GM19023 (cell line): ENCODE data around the gene BAIAP2.

Experiments used
- ATAC-seq: cut with Tn5 transposase; IDR thresholded peaks from one replicate; pipeline ENCODE4 v1.9.1; 2021; ENCODE audit warnings: mild to moderate bottlenecking, moderate library complexity; ENCODE audit not compliant: unreplicated experiment

The BAIAP2 gene

DNA sequence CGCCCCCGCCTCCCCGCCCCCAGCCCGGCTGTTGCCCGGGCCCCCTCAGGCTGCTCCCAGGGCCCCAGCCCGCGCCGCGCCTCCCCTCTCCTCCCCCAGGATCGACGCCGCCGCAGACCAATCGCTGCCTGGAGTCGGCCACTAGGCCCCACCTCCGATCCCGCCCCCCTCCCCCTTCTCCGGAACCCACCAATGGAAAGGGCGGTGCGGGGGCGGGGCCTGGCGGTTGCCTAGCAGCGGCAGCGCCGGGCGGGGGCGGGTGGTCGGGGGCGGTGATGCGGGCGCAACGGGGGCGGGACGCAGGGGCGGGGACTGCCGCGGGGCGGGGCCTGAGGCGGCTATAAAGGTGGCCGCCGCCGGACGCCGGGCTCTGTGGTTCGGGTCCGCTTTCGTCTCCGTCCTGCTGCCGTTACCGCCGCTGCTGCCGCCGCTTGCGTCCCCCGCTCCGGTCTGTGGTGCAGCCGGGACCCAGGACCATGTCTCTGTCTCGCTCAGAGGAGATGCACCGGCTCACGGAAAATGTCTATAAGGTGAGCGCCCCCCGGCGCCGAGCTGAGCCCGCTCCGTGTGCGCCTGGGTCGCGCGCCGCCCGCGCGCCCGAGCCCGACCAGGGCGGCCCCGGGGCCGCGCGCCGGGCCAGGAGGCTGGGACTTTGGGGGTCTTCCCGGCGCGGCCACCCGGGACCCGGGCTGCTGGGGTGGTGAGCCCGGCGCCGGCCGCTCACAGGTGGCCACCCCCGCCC lies at the start of gene BAIAP2:
Gene BAIAP2 (plus strand): TSS at position 373 of the 742 bp plus-strand sequence. CDS start 104 bp downstream, at position 477.
- ATAC-seq: peak; percentile 65

- ATAC-seq: no peak
Measured at GRCh38 chr17:80986046-80986445, 48.9 kb upstream of the BAIAP2 start.

GRCh38 chr17:80986816-80987475 lies 48.0 kb upstream of the BAIAP2 start:
- ATAC-seq: no peak

GRCh38 chr17:80987941-80988461 lies 47.0 kb upstream of the BAIAP2 start:
- ATAC-seq: no peak

DNA sequence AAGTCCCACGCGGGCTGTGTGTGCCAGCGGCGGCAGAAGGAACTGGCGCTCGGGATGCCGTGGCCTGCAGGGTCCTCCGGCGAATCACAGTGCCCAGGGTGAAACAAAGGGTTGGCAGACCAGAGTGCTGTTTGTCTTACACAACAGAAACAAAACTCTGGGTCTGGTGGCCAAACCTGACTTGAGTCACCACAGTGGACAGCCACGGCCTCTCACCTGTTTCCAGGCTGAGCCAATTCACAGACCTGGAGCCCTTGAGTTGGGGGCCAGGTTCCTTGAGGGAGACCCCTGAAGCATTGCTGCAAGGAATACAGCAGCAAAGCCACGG lies 45.4 kb upstream of the BAIAP2 start:
- ATAC-seq: no peak

DNA sequence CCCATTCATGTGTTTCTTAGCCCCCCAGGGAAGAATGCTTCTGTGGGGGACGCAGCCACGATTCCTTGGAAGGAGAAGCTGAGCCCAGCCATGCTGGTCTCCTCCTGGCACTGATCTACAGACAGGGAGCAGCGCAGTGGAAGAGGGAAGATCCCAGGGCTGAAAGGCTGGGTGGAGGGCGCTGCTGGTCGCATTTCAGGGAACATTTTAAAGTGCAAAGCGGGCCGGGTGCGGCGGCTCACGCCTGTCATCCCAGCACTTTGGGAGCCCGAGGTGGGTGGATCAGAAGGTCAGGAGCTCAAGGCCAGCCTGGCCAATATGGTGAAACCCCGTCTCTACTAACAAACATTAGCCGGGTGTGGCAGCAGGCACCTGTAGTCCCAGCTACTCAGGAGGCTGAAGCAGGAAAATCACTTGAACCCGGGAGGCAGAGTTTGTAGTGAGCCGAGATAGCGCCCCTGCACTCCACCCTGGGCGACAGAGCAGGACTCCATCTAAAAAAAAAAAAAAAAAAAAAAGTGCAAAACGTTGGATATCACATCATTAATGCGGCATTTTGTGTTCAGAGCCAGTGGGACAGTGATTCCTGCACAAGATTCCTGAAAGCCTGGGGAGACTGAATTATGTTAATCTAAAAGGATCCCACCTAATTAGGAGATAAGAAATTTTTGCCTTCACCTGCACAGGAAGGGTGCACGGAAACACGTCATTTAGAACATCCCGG lies 43.9 kb upstream of the BAIAP2 start:
- no peak for ATAC-seq

DNA sequence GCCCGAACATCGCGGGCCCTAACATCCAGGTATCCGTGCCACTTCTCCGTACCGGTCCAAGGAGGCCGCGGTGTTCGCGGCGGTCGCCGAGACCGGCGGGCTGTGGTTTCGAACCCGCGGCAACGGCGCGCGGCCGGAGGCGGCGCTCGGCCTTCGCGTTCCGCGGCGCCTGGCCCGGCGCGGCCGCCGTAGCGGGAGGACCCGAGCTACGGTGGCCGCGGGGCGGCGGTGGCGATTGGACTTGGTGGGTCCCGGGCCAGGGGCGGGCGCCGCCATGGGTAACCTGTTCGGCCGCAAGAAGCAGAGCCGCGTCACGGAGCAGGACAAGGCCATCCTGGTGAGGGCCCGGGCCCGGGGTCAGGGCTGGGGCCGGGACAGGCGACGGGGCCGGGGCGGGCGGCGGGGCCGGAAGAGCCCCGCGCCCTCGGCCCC lies 43.3 kb upstream of the BAIAP2 start, which contains the start of gene CHMP6:
Gene CHMP6 (plus strand): TSS at position 197 of the 432 bp plus-strand sequence. CDS start 78 bp downstream, at position 275.
- peak; percentile 59 for ATAC-seq

- peak; percentile 31 for ATAC-seq
Measured at GRCh38 chr17:80992077-80992947, 42.6 kb upstream of the BAIAP2 start.

DNA sequence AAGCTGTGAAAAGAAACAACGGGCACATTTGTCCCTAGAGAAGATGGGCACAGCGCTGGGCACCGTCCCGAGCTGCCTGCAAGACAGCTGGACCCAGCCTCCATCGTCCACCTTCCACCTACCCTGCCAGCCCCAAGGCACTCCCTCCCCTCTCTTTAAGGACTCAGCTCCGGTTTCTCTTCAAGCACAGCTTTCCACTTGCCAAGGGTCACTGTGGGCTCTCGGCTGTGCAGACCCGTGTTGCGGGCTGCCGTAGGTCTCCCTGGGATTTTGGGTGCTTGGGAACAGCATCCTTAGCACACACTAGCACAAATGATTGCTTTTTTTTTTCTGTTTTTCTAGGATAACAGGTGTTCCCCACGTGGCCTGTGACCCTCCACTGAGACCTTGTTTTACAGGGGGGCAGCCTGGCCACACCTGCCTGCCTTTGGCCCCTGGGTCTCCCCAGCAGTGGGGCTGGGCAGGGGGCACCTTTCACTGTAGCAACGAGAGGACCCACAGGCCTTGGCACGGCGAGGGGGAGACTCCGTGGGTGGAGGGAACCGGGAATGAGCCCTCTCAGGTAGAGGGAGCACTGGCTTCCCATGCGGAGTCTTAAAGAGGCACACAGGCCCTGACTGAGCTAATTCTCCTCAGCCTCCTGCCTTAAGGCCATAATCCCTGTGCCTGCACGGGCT lies 41.9 kb upstream of the BAIAP2 start:
- no peak for ATAC-seq

DNA sequence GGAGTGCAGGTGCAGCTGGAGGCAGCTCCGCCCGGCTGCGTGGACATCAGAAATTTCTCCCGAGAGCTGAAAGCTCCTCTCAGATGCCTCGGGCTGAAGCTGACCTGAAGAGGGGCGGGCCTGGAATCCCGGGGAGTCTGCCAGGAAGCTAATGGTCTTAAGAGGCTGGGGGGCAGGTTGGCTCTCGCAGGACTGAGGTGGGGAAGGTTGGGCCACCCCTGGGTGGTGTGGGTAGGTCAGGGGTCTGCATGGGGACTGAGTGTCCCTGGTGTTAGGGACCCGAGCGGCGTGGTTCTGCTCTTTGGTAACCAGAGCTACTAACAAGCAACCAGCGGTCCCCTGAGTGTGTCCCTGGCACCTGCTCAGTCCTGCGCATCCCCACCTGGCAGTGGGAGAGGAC lies 39.8 kb upstream of the BAIAP2 start:
- ATAC-seq: no peak

DNA sequence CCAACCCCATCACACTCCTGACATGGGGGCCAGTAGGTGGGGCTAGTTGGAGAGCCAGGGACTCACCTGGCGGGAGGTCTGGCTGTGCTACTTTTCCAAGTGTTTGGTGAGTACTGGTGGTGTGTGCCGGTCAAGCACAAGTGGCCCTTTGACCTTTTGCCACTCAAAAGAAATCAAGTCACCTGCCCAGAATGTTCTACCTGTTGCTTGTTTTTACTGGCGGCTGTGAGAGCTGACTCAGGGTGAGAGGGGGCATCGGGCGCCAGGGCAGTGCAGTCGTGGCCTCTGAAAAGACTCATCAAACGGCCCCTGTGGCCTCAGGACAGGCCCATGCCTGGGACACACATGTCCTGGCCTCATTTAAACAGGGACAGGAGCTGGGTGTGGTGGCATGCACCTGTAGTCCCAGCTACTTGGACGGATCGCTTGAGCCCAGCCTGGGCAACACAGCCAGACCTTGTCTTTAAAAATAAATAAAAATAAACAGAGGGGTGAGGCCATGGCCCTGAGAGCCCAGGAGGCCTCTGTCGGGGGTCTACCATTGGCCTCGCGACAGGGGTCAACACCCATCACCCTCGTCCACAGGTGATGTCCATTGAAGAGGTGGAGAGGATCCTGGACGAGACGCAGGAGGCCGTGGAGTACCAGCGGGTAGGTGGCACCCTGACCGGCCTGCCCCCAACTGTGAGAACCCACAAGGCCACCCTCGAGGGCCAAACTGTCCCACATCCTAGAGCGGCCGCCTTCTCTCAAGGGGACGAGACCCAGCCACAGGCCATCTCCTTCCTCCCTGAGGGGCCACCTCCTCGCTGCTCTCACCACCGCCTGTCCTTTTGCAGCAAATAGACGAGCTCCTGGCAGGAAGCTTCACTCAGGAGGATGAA lies 38.3 kb upstream of the BAIAP2 start:
- ATAC-seq: no peak

DNA sequence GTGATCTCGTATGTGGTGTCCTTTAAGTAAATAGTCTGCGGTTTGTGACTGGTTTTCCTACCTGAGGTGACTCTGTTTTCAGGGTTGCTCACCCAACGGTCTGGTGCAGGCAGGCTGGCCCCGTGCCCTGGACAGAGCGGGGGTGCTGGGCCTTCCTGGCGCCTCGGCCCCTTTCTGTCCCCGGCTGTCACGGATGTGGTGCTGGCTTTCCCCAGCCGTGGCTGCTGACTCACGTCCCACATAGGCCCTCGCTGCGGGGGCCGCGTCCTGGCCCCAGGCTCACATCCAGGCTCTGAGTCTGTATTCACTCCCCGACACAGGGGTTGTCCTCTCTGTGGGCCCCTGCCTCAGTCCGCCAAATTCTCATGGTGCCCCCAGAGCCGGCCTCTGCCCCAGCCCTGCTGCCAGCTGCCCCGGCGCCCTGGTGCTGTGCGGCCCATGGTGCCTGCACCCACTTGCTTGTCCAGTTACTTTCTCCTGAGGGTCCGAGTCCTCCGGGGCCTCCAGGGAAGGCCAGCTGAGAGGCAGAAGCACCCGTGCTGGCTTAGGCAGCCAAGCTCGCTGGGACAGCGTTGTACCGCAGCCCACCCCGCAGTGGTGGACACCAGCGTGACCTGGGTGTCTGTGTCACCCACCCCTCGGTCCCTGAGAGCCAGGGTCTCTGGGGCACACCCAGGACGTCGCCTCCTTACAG lies 37.4 kb upstream of the BAIAP2 start:
- no peak for ATAC-seq

DNA sequence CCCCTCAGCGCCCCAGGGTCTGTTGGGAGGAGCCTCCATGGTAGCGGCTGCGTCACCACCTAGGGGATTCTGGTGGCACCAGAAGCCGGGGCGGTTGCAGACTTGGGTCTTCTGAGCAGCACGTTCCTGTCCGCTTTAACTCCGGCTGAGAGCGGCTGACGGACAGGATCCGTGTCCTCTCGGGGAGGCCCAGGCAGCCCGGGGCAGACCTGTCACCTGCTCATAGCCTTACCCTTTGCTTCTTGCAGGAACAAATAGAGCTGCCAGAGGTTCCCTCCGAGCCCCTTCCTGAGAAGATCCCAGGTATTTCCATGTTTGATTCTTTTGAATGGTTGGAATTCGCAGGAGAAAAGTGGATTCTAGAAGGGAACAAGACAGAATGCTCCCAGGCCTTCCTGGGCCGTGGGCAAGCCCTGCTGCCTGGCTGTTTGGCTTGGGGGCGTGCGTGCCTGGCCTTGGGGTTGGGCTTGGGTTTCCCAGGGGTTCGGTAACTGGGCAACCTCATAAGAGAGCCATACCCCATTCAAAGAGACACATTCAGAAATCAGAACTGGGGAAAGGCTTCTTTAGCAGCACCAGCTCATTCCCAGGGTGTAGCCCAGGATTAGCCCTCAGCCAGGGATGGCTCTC lies 36.7 kb upstream of the BAIAP2 start:
- no peak for ATAC-seq

GRCh38 chr17:80998748-80999535 lies 36.0 kb upstream of the BAIAP2 start:
- ATAC-seq: no peak

- no peak for ATAC-seq
Measured at GRCh38 chr17:80999536-81000333, 35.2 kb upstream of the BAIAP2 start.

GRCh38 chr17:81000334-81000630 lies 34.7 kb upstream of the BAIAP2 start:
- no peak for ATAC-seq
